Activated CD8-positive, alpha-beta memory T cell treated with anti-CD3 and anti-CD28 coated beads, Interleukin-2, amount 50 U/mL, for 24 hours (primary cell): ENCODE results near the gene GRHL1.

Experiments used
- DNase-seq: peaks from one replicate; pipeline ENCODE4 v3.0.0-alpha.2; 2020; ENCODE audit errors: extremely low read depth

GRHL1 gene

GRCh38 chr2:9993488-9994165, 42.1 kb downstream of the GRHL1 start:
- DNase-seq, result no peak

- DNase-seq, result no peak
These were observed 43.0 kb downstream of the GRHL1 start for GRCh38 chr2:9994462-9994861.

- DNase-seq, result no peak
These were observed 43.6 kb downstream of the GRHL1 start for GRCh38 chr2:9995059-9995458.

- no peak for DNase-seq
These were observed 44.8 kb downstream of the GRHL1 start for GRCh38 chr2:9996321-9996720.

DNA sequence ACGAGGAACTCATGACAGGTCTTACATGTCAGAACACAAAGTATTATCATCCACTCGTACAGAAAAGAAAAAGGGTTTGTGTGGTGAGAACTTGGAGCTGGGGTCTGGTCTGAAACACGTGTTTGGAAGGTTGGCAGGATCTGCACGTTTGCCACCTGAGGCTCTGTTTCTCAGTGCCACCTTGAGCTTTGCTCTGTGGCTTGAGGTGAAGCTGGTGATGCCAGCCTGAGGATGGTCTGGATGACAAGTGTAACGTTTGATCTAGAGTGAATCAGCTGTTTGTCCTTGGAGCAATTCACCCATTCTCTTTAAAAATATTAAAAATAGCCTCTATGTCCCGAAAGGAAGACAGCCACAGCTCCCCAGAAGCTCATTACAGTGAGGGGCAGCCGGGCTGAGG, 46.4 kb downstream of the GRHL1 start:
- DNase-seq, result no peak

DNA sequence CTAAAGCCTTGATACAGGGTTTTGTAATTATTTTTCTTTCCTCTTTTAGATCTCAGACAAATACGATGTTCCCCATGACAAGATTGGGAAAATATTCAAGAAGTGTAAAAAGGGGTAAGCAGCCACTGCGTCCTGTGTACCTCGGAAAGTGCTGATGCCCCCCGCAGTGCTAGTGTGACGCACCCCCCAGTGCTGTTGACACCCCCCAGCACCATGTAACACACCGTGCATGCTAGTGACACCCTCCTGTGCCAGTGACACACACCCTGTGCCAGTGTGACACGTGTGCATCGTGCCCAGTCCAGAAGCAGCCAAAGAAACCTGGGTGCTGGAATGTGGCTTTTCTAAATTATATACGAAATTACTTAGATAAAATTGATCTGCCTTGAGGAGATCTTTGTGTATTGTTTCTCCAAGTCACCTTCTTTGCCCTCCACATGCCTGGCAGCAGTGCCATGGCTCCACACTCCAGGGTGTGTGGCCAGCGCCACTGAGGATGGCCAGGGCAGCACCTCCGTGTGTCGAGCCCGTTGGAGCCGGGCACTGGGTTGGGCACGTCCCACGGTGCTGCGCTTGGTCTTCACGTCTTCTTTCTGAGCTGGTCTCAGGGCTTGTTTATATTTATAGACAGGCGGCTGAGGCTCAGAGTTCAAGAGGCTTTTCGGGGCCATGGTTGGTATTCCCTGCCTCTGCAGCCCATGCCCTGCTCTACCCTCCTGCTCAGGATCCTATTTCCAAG, 47.6 kb downstream of the GRHL1 start:
- no peak for DNase-seq

- DNase-seq, result no peak
These were observed 48.2 kb downstream of the GRHL1 start for GRCh38 chr2:9999693-10000092.

GRCh38 chr2:10000541-10000940, 49.0 kb downstream of the GRHL1 start:
- DNase-seq, result no peak

DNA sequence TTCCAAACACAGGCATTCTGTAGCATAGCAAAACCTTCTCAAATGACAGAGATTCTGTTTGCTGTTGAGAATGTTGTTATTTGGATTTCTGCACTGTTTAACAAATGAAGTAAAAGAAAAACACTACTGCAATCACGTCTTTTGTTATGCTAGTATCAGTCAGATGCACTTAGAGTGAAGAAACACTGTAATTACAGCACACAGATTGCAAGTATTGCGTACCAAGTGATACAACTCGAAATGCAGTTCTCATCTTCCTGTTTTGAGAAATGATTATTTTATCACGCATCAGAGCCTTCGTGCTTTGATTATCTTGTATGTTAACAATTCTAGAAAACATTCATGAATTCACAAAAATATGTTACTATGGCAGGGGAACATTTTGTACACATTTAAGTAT, 50.1 kb downstream of the GRHL1 start:
- no peak for DNase-seq

DNA sequence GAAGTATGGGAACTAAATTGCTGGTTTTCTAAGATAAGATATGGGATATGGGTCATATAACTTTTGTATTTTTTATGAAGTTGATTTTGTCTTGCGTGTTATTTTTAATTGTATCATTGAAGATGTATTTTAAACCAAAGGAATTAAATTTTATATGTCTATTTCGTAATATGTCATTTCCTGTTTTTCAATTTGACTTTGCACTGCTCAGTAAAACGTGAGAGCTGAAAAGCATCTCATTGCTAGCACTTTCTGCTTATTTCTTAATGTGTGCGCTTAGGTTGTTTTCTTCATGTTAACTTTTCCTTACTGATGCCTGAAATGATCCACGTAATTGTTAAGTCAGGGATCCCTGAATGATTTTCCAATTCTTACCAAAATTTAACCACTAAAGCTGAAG, 50.6 kb downstream of the GRHL1 start:
- no peak for DNase-seq

- no peak for DNase-seq
These were observed 51.2 kb downstream of the GRHL1 start for GRCh38 chr2:10002681-10003080.

GRCh38 chr2:10003206-10004125, 52.0 kb downstream of the GRHL1 start:
- DNase-seq, result no peak

DNA sequence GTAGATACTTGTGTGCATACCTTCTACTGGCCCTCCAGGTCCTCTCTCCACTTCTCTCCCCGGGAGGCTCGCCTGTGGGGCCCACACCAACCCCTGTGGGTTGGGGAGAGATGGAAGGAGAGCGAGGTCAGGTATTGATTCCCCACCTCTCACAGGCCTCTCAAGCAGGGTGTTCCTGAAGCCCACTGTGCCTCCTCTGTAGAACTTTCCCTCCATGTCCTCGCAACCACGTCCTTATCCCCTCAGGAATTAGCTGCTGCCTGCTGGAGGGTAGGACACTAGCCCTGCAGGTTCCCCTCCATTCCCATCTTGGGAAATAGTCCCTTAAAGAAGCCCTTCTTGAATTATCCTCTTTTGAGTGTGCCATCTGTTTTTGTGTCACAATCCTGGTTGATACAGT, 52.9 kb downstream of the GRHL1 start:
- DNase-seq, result no peak

DNA sequence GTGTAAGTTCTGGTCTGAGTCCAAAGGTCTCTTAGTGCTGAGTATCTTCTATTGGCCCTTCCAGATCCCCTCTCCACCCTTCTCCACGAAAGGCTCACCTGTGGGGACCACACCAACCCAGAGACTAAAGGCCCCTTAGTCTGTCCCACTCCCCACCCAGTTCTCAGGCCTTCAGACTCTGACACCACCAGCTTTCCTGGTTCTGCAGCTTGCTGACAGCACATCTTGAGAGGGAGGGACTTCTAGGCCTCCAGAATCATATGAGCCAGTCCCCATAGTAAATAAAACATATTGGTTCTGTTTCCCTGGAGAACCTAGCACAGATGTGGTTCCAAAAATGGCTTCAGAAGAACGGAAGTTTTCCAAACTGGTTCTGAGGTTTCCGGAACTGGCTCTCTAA, 53.3 kb downstream of the GRHL1 start:
- no peak for DNase-seq

DNA sequence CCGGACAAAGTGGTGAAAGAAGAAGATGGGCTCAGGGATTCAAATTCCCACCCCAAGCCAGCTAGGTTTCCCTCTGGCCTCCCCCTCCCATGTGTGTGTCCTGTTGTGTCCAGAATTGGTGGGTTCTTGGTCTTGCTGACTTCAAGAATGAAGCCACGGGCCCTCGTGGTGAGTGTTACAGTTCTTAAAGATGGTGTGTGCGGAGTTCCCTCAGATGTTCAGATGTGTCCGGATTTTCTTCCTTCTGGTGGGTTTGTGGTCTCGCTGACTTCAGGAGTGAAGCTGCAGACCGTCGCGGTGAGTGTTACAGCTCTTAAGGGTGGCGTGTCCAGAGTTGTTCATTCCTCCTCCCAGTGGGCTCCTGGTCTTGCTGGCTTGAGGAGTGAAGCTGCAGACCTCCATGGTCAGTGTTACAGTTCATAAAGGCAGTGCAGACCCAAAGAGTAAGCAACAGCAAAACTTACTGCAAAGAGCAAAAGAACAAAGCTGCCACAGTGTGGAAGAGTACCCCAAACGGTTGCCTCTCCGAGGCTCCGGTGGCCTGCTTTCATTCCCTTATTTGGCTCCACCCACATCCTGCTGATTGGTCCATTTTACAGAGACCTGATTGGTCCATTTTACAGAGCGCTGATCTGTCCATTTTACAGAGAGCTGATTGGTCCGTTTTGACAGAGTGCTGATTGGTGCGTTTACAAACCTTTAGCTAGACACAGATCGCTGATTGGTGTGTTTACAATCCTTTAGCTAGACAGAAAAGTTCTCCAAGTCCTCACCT, 54.2 kb downstream of the GRHL1 start:
- no peak for DNase-seq

GRCh38 chr2:10006236-10007161, 55.0 kb downstream of the GRHL1 start:
- no peak for DNase-seq

- DNase-seq, result no peak
These were observed 55.9 kb downstream of the GRHL1 start for GRCh38 chr2:10007435-10007834.

GRCh38 chr2:10007921-10008808, 56.7 kb downstream of the GRHL1 start:
- DNase-seq, result no peak

GRCh38 chr2:10008809-10009176, 57.3 kb downstream of the GRHL1 start:
- DNase-seq, result no peak
